ENCODE data around the gene ENHO.

ENHO gene

GRCh38 chr9:34562135-34562745 lies 39.5 kb upstream of the ENHO start:
- peak; percentile 45 for TF ChIP-seq CTCF (IDR thresholded peaks at IDR 0.05; ENCODE audit: low read depth, low read length, missing control alignments)
- in situ Hi-C loops (cut with HindIII; ENCODE audit: low sequenced_read_pairs) = no loop called here
- no peak overlapping the region for H3K4me3 ChIP-seq (ENCODE audit: low read depth, low read length)
- DNase-seq (ENCODE audit: low read depth) = no peak

- no peak for DNase-seq (ENCODE audit: low read depth)
- H3K4me3 ChIP-seq (ENCODE audit: low read depth, low read length) = no peak overlapping the region
- in situ Hi-C loops (cut with HindIII; ENCODE audit: low sequenced_read_pairs) = no loop called here
- no peak for TF ChIP-seq CTCF (IDR thresholded peaks at IDR 0.05; ENCODE audit: low read depth, low read length, missing control alignments)
These were observed 37.9 kb upstream of the ENHO start for GRCh38 chr9:34560599-34561214.

GRCh38 chr9:34559624-34560455 lies 37.0 kb upstream of the ENHO start:
- TF ChIP-seq CTCF (IDR thresholded peaks at IDR 0.05; ENCODE audit: low read depth, low read length, missing control alignments) = no peak
- no peak overlapping the region for H3K4me3 ChIP-seq (ENCODE audit: low read depth, low read length)
- in situ Hi-C loops (cut with HindIII; ENCODE audit: low sequenced_read_pairs) = no loop called here
- no peak for DNase-seq (ENCODE audit: low read depth)

GRCh38 chr9:34558919-34559623 lies 36.3 kb upstream of the ENHO start:
- DNase-seq (ENCODE audit: low read depth) = no peak
- no peak overlapping the region for H3K4me3 ChIP-seq (ENCODE audit: low read depth, low read length)
- no peak for TF ChIP-seq CTCF (IDR thresholded peaks at IDR 0.05; ENCODE audit: low read depth, low read length, missing control alignments)
- in situ Hi-C loops (cut with HindIII; ENCODE audit: low sequenced_read_pairs) = no loop called here

- no peak for TF ChIP-seq CTCF (IDR thresholded peaks at IDR 0.05; ENCODE audit: low read depth, low read length, missing control alignments)
- H3K4me3 ChIP-seq (ENCODE audit: low read depth, low read length) = no peak overlapping the region
- in situ Hi-C loops (cut with HindIII; ENCODE audit: low sequenced_read_pairs) = no loop called here
- no peak for DNase-seq (ENCODE audit: low read depth)
These were observed 35.6 kb upstream of the ENHO start for GRCh38 chr9:34558364-34558763.
